Muscle of leg (tissue), 11 donors: ENCODE results near the gene CPNE4. TPM values are rescaled to one million over a fixed set of nuclear protein-coding genes. Genes with fewer than 3 reads are reported as not detected.

ENCODE experiments used
- DNase-seq: peaks from one replicate; pipeline ENCODE4 v3.0.0; 2013
- H3K27ac ChIP-seq: one replicate; pipeline ENCODE4 v1.5.1; 2013; ENCODE audit warnings: mild to moderate bottlenecking, low read length, control low read depth
- H3K27me3 ChIP-seq: one replicate; pipeline ENCODE4 v1.6.1; 2013; ENCODE audit warnings: low read length; ENCODE audit not compliant: control insufficient read depth, insufficient read depth
- H3K36me3 ChIP-seq: one replicate; pipeline ENCODE4 v1.6.1; 2013; ENCODE audit warnings: low read length; ENCODE audit not compliant: control insufficient read depth, insufficient read depth
- H3K4me1 ChIP-seq: one replicate; pipeline ENCODE4 v1.6.1; 2013; ENCODE audit warnings: low read length; ENCODE audit not compliant: control insufficient read depth, insufficient read depth
- H3K4me3 ChIP-seq: one replicate; pipeline ENCODE4 v1.5.1; 2013; ENCODE audit warnings: low read length, control low read depth
- H3K9me3 ChIP-seq: replicated peaks from 2 replicates; pipeline ENCODE4 v1.6.1; 2013; ENCODE audit warnings: low read depth, low read length; ENCODE audit not compliant: control insufficient read depth
- WGBS: methylation state at CpG from one replicate; pipeline ENCODE4 v1.1.5; 2013; ENCODE audit warnings: missing lambda C conversion rate; ENCODE audit not compliant: insufficient coverage; 5-methylcytosine and 5-hydroxymethylcytosine counted together
- polyA plus RNA-seq, 8 donors: library from polyadenylated mRNA; unstranded; fragments of 120-200 nt; gene quantifications; one replicate each; pipeline versions ENCODE4 v1.2.1 to v1.2.3, GENCODE V29; 2013; ENCODE audit warnings: inconsistent platforms in 1 of 8, low replicate concordance in 1 of 8; ENCODE audit not compliant: insufficient read length in 8 of 8, insufficient read depth in 1 of 8
- total RNA-seq: library from RNA; stranded (reverse); fragments of 120-200 nt; gene quantifications from one replicate; pipeline ENCODE4 v1.2.4, GENCODE V29; 2013

Gene CPNE4
- total and polyA plus RNA-seq, 9 donors = 0.07 to 0.31 (median 0.09) TPM; not detected in 2

DNA sequence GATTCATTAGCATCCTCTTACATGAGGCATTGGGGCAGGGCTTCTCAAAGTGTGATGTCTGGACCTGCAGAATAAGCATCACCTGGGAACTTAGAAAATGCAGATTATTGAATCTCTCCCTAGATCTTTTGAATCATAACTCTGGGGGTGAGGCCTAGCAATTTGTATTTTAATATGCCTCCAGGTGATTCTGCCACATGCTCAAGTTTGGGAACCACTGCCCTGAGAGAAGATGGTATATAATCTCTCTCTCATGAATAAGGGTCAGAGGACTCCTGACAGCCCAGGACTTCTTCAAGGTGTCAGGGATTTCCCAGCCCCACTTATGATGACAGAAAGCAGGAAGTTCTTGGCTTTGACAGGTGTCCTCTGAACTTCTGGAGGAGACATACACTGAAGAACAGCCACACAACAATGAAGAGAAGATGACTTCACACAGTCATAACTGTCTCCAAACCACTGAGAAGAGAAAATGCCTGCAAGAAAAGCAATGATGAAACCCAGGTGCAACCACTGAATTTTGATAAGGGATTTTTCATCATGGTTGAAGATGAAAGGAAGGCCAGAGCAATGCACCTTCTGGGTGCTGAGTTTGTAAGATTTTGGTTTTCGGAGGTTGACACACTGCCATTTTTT is 320.1 kb downstream of the CPNE4 start:
- Histone ChIP-seq H3K27me3 (no peaks in the 10 kb centered on the region), H3K27ac (no peak overlapping the region), H3K36me3 (no peaks in the 10 kb centered on the region), H3K4me3 (no peak overlapping the region), H3K4me1 (no peaks in the 10 kb centered on the region), H3K9me3 (no peaks in the 10 kb centered on the region)
- WGBS = no CpG with 5 or more reads among the region's 1 CpG
- no peak for DNase-seq

DNA sequence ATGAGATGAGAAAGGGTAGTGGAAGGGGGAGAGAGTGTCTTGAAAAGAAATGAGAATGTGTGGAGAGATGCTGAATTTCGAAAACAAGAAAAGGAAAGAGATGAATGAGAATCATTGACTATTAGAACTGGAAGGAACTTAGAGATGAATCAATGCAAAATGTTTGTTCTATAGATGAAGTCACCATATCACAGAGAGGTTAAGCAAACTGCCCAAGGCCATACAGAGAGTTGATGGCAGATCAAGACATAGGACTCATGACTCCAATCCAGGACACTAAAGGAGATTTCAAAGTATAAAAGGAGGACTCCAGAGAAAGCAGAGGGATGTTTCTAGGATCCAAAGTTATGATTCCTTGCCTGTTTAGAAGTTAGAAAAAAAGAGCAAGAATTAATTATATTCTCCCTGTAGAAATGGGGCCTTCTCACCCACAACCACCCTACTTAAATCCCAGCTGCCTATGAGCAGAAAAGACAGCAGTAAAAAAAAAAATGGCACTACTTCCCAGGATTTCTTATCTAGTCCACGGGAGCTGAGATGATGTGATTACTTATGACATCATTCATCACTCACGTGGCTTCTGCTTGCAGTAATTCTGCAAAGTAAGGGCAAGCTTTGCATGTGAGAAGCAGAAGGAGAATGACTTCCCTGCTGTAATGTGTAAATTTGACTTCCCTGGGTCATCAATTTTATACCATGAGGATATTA is 321.2 kb downstream of the CPNE4 start:
- no peak overlapping the region for H3K4me3 ChIP-seq
- H3K27ac ChIP-seq = no peak overlapping the region

DNA sequence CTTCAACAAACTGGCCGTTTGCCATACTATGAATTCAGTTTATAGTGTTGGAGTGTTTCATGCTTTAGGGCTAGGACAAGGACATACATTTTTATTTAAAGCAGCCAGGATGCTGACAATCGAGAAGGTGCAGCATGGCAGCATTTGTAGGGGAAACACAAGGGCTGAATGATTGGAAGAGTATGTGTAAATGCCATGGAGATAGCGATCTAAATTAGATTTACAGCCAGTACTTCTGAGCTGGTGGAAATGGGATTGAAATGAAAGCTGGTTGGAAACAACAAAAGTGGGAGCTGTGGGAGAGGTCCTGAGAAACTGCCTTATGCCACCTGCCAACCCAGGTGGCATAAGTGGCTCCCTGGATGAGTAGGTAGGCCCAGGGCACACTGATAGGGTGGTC is 322.2 kb downstream of the CPNE4 start:
- Histone ChIP-seq H3K9me3 (no peaks in the 10 kb centered on the region), H3K4me3 (no peak overlapping the region), H3K27ac (no peak overlapping the region), H3K27me3 (no peaks in the 10 kb centered on the region), H3K4me1 (no peaks in the 10 kb centered on the region), H3K36me3 (no peaks in the 10 kb centered on the region)
- DNase-seq = no peak
- 39% methylated on average over 3 of the region's 3 CpGs for WGBS

More for the DNA sequence above, 321.2 kb downstream of the CPNE4 start:
- Histone ChIP-seq H3K36me3 (no peaks in the 10 kb centered on the region), H3K9me3 (no peaks in the 10 kb centered on the region), H3K27me3 (no peaks in the 10 kb centered on the region), H3K4me1 (no peaks in the 10 kb centered on the region)
- DNase-seq = no peak
- whole genome bisulfite sequencing = 88% methylated on average over 1 of the region's 3 CpGs

DNA sequence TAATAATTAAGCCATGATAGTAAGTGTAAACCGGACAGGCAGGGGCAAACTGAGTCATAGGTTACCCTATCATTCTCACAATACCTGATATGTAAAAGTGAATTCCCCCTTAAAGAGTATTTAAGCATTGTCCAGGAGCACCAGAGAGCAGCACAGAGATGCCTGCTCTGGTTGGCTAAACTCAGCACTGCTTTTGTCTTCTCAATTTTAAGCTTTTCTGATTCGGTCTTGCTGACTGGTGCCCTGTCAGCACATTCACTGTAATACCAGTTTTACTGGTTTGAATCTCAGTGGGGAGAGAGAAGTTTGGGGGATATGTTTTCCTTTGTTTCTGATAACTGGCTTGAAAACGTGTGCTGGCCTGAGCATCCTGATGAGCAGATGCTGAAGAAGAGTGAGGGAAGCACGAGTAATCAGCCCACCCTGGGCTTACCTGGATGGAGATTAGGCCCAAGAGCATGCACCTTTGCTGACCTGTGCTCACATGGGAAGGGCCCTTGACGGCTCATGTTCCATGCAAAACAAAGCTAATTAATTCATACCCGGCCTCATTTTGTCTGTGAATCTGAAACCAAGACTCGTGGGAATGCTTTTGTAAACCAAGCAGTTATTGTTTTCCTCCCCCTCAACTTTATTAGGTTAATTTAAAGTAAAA is 323.6 kb downstream of the CPNE4 start:
- DNase-seq = no peak

DNA sequence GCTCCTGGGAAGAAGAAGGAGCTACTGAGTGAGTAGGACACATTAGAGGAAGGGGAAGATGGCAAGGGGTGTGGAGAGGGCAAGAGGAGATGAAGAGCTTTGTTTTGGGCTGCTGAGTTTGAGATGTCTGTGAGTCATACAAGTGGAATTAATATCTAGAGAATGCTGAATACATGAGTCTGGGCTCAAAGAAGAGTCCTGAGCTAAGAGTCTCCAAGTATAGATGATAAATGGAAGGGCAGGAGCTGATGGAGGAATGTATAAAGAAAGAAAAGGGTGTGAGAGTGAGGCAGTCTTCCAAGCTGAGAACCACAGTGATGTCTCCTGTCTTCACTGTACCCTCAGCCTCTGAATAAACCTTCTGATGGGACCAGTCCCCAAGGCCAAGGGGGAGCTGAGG is 326.6 kb downstream of the CPNE4 start:
- no peak overlapping the region for H3K4me3 ChIP-seq
- no peaks in the 10 kb centered on the region for H3K27me3 ChIP-seq
- H3K36me3 ChIP-seq = no peaks in the 10 kb centered on the region
- no peaks in the 10 kb centered on the region for H3K9me3 ChIP-seq
- no peak overlapping the region for H3K27ac ChIP-seq
- no peak for DNase-seq
- no peaks in the 10 kb centered on the region for H3K4me1 ChIP-seq

More for the DNA sequence above, 323.6 kb downstream of the CPNE4 start:
- H3K27me3 ChIP-seq = no peaks in the 10 kb centered on the region
- WGBS = 36% methylated on average over 3 of the region's 7 CpGs
- no peaks in the 10 kb centered on the region for H3K9me3 ChIP-seq
- no peaks in the 10 kb centered on the region for H3K36me3 ChIP-seq
- H3K4me3 ChIP-seq = no peak overlapping the region
- no peak overlapping the region for H3K27ac ChIP-seq
- no peaks in the 10 kb centered on the region for H3K4me1 ChIP-seq

DNA sequence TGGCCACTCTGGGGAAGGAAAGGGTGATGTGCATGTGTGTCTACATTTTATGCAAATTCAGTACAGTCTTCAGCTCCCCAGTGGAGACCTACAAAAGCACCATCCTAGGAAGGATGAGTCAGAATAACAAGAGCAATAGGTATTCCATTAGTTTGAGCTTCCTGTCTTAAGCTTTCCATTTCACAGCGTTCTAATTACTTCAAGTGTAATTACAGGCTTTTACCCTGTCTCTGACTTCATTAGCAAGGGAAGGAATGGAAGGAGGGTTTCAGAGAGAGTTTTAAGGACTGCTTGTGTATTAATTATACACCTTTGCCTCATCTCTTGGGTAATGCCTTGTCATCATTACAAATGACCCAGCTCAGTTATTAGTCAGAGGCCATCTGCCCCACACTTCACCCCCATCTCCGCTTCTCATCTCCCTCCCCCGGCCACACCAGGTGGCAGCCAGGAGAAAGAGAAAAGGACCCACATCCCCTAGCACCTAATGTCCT is 329.2 kb downstream of the CPNE4 start:
- Histone ChIP-seq H3K27ac (no peak overlapping the region), H3K36me3 (no peaks in the 10 kb centered on the region), H3K4me1 (no peaks in the 10 kb centered on the region), H3K4me3 (no peak overlapping the region), H3K9me3 (no peaks in the 10 kb centered on the region), H3K27me3 (no peaks in the 10 kb centered on the region)
- no CpG with 5 or more reads among the region's 3 CpGs for WGBS
- DNase-seq = no peak

DNA sequence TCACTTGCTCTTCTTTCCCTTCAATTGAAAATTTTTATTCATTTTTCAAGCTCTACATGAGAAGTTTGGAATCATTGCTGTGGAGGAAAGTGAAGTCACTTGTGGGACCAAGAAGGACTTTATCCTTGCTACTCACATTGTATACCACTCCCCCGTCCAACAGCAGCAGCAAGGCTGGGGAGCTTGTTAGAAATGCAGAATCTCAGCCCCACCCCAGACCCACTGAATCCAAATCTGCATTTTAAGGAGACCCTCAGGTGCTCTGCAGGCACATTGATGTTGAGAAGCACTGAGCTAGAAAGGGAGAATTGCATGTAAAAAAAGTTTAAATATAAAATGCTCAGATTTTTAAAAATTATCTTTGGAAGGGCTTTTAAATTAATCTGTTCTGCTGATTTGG is 329.7 kb downstream of the CPNE4 start:
- H3K4me1 ChIP-seq = no peaks in the 10 kb centered on the region
- no peaks in the 10 kb centered on the region for H3K27me3 ChIP-seq
- WGBS = no CpG with 5 or more reads among the region's 1 CpG
- H3K4me3 ChIP-seq = no peak overlapping the region
- no peak for DNase-seq
- no peaks in the 10 kb centered on the region for H3K9me3 ChIP-seq
- no peaks in the 10 kb centered on the region for H3K36me3 ChIP-seq
- H3K27ac ChIP-seq = no peak overlapping the region

DNA sequence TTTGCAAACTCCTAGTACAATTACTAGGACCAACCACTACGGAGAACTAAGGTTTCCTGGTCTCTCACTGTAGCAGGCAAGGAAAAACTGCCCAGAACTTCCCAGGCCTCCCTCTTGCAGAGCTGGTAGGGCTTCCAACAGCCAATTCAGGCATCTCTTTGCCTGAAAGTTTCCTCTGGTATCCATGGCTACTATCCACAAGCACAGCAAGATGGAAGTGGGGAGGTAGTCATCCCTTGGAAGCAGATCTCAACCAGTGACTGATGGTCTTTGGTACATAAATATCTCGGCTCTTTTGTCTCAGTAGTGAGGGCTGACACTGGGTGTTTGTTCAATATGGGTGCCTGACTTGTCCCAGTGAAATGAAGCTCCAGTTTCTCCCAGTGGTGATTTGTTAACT is 330.7 kb downstream of the CPNE4 start:
- WGBS = 80% methylated on average over 1 of the region's 2 CpGs
- no peak overlapping the region for H3K4me3 ChIP-seq

DNA sequence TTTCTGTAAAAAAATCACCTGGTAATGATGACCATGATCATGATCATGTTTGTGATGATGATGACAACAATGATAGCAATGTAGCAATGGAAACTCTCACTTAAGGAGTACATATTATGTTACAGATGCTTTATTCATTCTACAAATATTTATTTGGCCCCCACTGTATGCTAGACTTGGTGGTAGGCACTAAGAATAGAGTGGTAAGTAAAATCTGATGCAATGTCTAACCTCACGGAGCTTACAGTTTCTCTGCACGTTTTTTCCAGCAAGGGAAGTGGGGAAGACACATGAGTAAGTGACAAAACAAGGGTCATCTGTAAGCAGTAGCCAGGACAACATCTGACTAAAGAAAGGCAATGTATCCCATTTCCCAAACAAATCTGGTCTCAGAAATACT is 332.7 kb downstream of the CPNE4 start:
- Histone ChIP-seq H3K4me3 (no peak overlapping the region), H3K36me3 (no peaks in the 10 kb centered on the region), H3K4me1 (no peaks in the 10 kb centered on the region), H3K9me3 (no peaks in the 10 kb centered on the region), H3K27me3 (no peaks in the 10 kb centered on the region), H3K27ac (no peak overlapping the region)
- 67% methylated on average over 1 of the region's 2 CpGs for WGBS
- no peak for DNase-seq

More for the DNA sequence above, 330.7 kb downstream of the CPNE4 start:
- DNase-seq = no peak
- no peaks in the 10 kb centered on the region for H3K27me3 ChIP-seq
- H3K4me1 ChIP-seq = no peaks in the 10 kb centered on the region
- H3K9me3 ChIP-seq = no peaks in the 10 kb centered on the region
- no peaks in the 10 kb centered on the region for H3K36me3 ChIP-seq
- H3K27ac ChIP-seq = no peak overlapping the region

DNA sequence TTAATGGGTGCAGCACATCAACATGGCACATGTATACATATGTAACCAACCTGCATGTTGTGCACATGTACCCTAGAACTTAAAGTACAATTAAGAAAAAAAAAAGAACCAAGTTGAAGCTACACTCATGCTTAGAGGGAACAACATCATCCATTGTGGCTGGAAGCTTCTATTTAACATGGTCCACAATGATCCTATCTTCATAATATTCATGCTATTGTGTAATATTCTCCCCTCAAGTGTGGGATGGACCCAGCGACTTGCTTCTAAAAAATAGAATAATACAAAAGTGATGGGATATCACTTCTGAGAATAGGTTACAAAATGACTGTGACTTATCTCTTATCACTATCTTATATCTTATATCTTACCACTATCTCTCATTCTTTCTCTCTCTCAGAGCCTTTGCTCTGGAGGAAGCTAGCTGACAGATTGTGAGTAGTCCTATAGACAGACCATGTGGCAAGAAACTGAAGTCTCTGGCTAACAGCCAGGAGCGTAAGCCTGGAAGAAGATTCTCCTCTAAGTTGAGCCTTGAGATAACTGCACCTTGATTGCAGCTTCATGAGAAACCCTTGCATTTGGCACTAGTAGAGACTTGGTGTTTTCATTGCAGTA is 333.6 kb downstream of the CPNE4 start:
- 100% methylated on average over 1 of the region's 2 CpGs for WGBS
- Histone ChIP-seq H3K9me3 (no peaks in the 10 kb centered on the region), H3K4me1 (no peaks in the 10 kb centered on the region), H3K27me3 (no peaks in the 10 kb centered on the region), H3K27ac (no peak overlapping the region), H3K4me3 (no peak overlapping the region), H3K36me3 (no peaks in the 10 kb centered on the region)
- no peak for DNase-seq
